ENCODE results near the gene MTG1.

Gene MTG1

DNA sequence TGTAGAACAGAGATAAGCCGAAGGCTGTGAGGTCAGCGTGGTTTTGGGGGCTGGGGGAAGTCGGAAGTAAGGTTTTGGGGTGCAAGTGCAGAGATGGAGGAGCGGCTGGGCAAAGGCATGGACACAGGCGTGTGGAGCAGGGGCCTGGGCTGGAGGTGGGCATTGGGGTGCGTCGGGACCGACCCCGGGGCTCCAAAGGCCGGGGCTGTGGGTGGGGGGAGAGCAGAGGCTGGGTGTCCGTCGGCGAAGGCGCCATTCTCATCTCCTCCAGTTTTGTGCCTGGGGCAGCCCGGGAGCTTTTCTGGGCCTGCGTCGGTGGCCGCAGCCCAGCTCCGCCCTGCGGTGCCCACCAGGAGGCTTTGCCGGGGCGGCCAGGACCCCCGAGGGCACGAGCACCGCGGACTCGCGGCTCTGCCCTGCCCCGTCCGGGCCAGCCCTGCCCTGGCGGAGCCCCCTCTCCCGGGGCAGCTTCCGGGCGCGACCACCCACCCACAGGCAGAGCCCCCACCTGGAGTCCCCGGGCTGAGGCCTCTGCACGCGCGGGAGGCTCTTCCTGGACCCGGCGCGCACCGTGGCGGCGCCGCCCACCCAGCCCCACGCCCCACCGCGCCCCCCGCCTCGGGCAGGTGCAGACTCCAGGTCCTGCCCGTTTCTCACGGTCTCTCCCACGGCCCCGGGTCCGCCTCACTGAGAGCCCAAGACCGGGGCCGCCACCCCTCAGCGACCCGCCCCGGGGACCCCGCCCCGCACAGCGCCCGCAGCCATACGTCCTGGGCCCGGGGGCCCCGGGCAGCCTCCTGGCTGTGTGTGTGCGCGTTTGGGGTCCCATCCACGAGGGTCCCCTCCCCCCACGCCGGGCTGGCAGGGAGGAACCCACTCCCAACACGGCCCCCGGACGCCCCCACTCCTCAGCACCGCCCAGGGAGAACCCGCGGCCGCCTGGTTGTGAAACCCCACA lies 52.1 kb downstream of the MTG1 start:
- Mint-ChIP-seq H3K9me3 (peaks cover 51% of the 10 kb centered on the region), H3K36me3 (ENCODE audit: low read depth) (peaks cover 32% of the 10 kb centered on the region), H3K4me3 (no peak overlapping the region), H3K4me1 (no peaks in the 10 kb centered on the region), H3K27ac (no peak overlapping the region), H3K27me3 (ENCODE audit: low read depth) (peaks cover 3% of the 10 kb centered on the region)
- TF ChIP-seq, protein P1, sequence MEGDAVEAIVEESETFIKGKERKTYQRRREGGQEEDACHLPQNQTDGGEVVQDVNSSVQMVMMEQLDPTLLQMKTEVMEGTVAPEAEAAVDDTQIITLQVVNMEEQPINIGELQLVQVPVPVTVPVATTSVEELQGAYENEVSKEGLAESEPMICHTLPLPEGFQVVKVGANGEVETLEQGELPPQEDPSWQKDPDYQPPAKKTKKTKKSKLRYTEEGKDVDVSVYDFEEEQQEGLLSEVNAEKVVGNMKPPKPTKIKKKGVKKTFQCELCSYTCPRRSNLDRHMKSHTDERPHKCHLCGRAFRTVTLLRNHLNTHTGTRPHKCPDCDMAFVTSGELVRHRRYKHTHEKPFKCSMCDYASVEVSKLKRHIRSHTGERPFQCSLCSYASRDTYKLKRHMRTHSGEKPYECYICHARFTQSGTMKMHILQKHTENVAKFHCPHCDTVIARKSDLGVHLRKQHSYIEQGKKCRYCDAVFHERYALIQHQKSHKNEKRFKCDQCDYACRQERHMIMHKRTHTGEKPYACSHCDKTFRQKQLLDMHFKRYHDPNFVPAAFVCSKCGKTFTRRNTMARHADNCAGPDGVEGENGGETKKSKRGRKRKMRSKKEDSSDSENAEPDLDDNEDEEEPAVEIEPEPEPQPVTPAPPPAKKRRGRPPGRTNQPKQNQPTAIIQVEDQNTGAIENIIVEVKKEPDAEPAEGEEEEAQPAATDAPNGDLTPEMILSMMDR (IDR thresholded peaks at IDR 0.05; ENCODE audit: unreplicated experiment in 3 of 3): no peak

- Mint-ChIP-seq H3K27me3 (ENCODE audit: low read depth) (peaks cover 3% of the 10 kb centered on the region), H3K4me3 (no peak overlapping the region), H3K9me3 (peaks cover 55% of the 10 kb centered on the region), H3K36me3 (ENCODE audit: low read depth) (peaks cover 32% of the 10 kb centered on the region), H3K4me1 (no peaks in the 10 kb centered on the region), H3K27ac (no peak overlapping the region)
- TF ChIP-seq, protein P1 (IDR thresholded peaks at IDR 0.05; ENCODE audit: unreplicated experiment in 3 of 3): no peak
Observed at GRCh38 chr10:133446979-133447378, 53.0 kb downstream of the MTG1 start.

DNA sequence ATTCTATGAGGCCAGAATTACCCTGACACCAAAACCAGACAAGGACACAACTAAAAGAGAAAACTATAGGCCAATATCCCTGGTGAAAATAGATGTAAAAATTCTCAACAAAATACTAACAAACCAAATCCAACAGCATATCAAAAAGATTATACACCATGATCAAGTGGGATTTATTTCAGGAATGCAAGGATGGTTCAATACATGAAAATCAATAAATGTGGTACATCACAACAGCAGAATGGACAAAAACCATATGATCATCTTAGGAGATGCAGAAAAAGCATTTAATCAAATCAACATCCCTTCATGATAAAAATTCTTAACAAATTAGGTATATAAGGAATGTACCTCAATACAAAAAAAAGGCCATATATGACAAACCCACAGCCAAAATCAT lies 54.2 kb downstream of the MTG1 start:
- H3K27me3 Mint-ChIP-seq (ENCODE audit: low read depth): peaks cover 3% of the 10 kb centered on the region

GRCh38 chr10:133451346-133451745 lies 57.4 kb downstream of the MTG1 start:
- TF ChIP-seq, protein P1 (IDR thresholded peaks at IDR 0.05; ENCODE audit: unreplicated experiment in 3 of 3): no peak
- Mint-ChIP-seq H3K27me3 (ENCODE audit: low read depth) (peaks cover 3% of the 10 kb centered on the region), H3K9me3 (peaks cover 53% of the 10 kb centered on the region), H3K4me3 (no peak overlapping the region), H3K4me1 (no peaks in the 10 kb centered on the region), H3K36me3 (ENCODE audit: low read depth) (peaks cover 20% of the 10 kb centered on the region), H3K27ac (no peak overlapping the region)

More for the DNA sequence above, 54.2 kb downstream of the MTG1 start:
- TF ChIP-seq, protein P1 (IDR thresholded peaks at IDR 0.05; ENCODE audit: unreplicated experiment in 3 of 3): no peak
- H3K27ac Mint-ChIP-seq: no peak overlapping the region
- H3K9me3 Mint-ChIP-seq: peaks cover 52% of the 10 kb centered on the region
- H3K4me3 Mint-ChIP-seq: no peak overlapping the region
- H3K4me1 Mint-ChIP-seq: no peaks in the 10 kb centered on the region
- peaks cover 27% of the 10 kb centered on the region for H3K36me3 Mint-ChIP-seq (ENCODE audit: low read depth)

DNA sequence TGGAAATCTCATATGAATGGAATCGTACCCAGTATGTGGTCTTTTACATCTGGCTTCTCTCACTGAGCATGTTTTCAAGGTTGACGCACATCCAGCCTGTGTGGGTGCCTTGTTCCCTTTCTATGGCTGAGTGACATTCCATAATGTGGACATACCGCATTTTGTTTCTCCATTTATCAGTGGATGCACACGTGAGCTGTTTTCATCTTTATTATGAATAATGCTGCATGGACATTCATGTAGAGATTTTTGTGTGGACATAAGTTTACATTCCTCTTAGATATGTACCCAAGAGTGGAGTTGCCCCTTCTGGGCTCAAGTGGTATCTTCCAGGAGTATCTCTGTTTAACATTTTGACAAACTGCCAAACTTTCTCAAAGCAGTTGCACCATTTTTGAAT lies 58.5 kb downstream of the MTG1 start:
- Mint-ChIP-seq H3K27ac (no peak overlapping the region), H3K4me1 (no peaks in the 10 kb centered on the region), H3K27me3 (ENCODE audit: low read depth) (peaks cover 3% of the 10 kb centered on the region), H3K4me3 (no peak overlapping the region), H3K9me3 (peaks cover 45% of the 10 kb centered on the region), H3K36me3 (ENCODE audit: low read depth) (peaks cover 13% of the 10 kb centered on the region)
- TF ChIP-seq, protein P1 (IDR thresholded peaks at IDR 0.05; ENCODE audit: unreplicated experiment in 3 of 3): no peak

Data from nephron (organoid).